Activated CD4-positive, alpha-beta memory T cell treated with anti-CD3 and anti-CD28 coated beads, Interleukin-2, amount 10 ng/mL, durations not matched to agents 7 days and 5 days (primary cell): ENCODE measurements around the gene SLC38A10. TPM values are rescaled to one million over a fixed set of nuclear protein-coding genes. Genes with fewer than 3 reads are reported as not detected.

ENCODE experiments used
- CTCF ChIA-PET: fragments of 350-600 bp; sonication (Branson Sonifier 250); formaldehyde crosslinking; loops from one replicate; lab custom pipeline; 2021; ENCODE audit warnings: antibody characterized with exemption, inconsistent platforms; lab: Charles Lee
- POLR2A ChIA-PET: fragments of 350-600 bp; sonication (Branson Sonifier 250); formaldehyde crosslinking; loops from one replicate; lab custom pipeline; 2021; ENCODE audit warnings: antibody characterized with exemption; lab: Charles Lee
- DNase-seq: peaks from one replicate; pipeline ENCODE4 v3.0.0-alpha.2; 2020
- H3K27ac Mint-ChIP-seq: one replicate; pipeline ENCODE4 v1.8.0; 2021; ENCODE audit warnings: mild to moderate bottlenecking, mixed read lengths
- H3K27me3 Mint-ChIP-seq: one replicate; pipeline ENCODE4 v1.8.0; 2021; ENCODE audit warnings: mixed read lengths
- H3K36me3 Mint-ChIP-seq: one replicate; pipeline ENCODE4 v1.8.0; 2021; ENCODE audit warnings: low read depth, mixed read lengths
- H3K4me1 Mint-ChIP-seq: one replicate; pipeline ENCODE4 v1.8.0; 2021; ENCODE audit warnings: mixed read lengths
- H3K4me3 Mint-ChIP-seq: one replicate; pipeline ENCODE4 v1.8.0; 2021; ENCODE audit warnings: mild to moderate bottlenecking, mixed read lengths
- H3K9me3 Mint-ChIP-seq: one replicate; pipeline ENCODE4 v1.8.0; 2021; ENCODE audit warnings: mixed read lengths
- total RNA-seq, 2 experiments: library from RNA; stranded (reverse); gene quantifications; one replicate each; pipeline ENCODE4 v1.2.3, GENCODE V29; 2021

The SLC38A10 gene
- total RNA-seq, 2 experiments from 2014 or later, result 112 to 114 TPM

- POLR2A ChIA-PET, result no interaction called here
Observed at GRCh38 chr17:81196505-81197408, 98.3 kb downstream of the SLC38A10 start.

GRCh38 chr17:81195941-81196495 lies 99.1 kb downstream of the SLC38A10 start:
- H3K4me3 Mint-ChIP-seq, result no peak overlapping the region
- CTCF ChIA-PET, result no interaction called here
- H3K4me1 Mint-ChIP-seq, result no peaks in the 10 kb centered on the region
- no peak overlapping the region for H3K27ac Mint-ChIP-seq
- H3K27me3 Mint-ChIP-seq, result no peaks in the 10 kb centered on the region
- POLR2A ChIA-PET, result no interaction called here
- no peaks in the 10 kb centered on the region for H3K9me3 Mint-ChIP-seq
- no peak for DNase-seq
- H3K36me3 Mint-ChIP-seq, result no peaks in the 10 kb centered on the region

More at GRCh38 chr17:81196505-81197408, 98.3 kb downstream of the SLC38A10 start:
- no peaks in the 10 kb centered on the region for H3K27me3 Mint-ChIP-seq
- H3K4me3 Mint-ChIP-seq, result no peak overlapping the region
- no peak for DNase-seq
- H3K9me3 Mint-ChIP-seq, result no peaks in the 10 kb centered on the region
- H3K27ac Mint-ChIP-seq, result no peak overlapping the region
- CTCF ChIA-PET, result no interaction called here
- H3K4me1 Mint-ChIP-seq, result no peaks in the 10 kb centered on the region
- no peaks in the 10 kb centered on the region for H3K36me3 Mint-ChIP-seq

Other genes starting within 250 kb of the SLC38A10 start
- gene PVALEF, start 129.8 kb downstream of the SLC38A10 start, total RNA-seq, result not detected
- gene AATK, start 129.1 kb downstream of the SLC38A10 start, total RNA-seq, result 1 to 10 TPM; 1.1 to 1.8 TPM
- gene CEP131, start 72.3 kb downstream of the SLC38A10 start, total RNA-seq, result 10 to 100 TPM; 10.1 to 11.6 TPM
- gene TEPSIN, start 56.3 kb downstream of the SLC38A10 start, total RNA-seq, result 10 to 100 TPM; 55.0 to 55.4 TPM
- 10 to 100 TPM; 27.8 to 33.5 TPM for gene NDUFAF8, start 56.0 kb downstream of the SLC38A10 start, total RNA-seq
- gene BAHCC1, start 100.2 kb upstream of the SLC38A10 start, total RNA-seq, result under 1 TPM; 0.15 to 0.18 TPM
- 1,000 to 10,000 TPM; 3,658 to 3,769 TPM for gene ACTG1, start 217.5 kb upstream of the SLC38A10 start, total RNA-seq
- gene FSCN2, start 233.1 kb upstream of the SLC38A10 start, total RNA-seq, result under 1 TPM; 0.43 to 0.50 TPM